Activated naive CD4-positive, alpha-beta T cell treated with Interleukin-2 at 50 U/mL for 16 hours (primary cell): ENCODE data around the gene CD69.
A peak's percentile ranks its signal among the peaks of the same experiment; 100 is the strongest.

Source experiments
- DNase-seq: peaks from one replicate; pipeline ENCODE4 v3.0.0-alpha.2; 2020

Gene CD69

GRCh38 chr12:9779209-9779608, 18.5 kb upstream of the CD69 start:
- no peak for DNase-seq

GRCh38 chr12:9776781-9777180, 16.1 kb upstream of the CD69 start:
- DNase-seq, result no peak

GRCh38 chr12:9773216-9773877, 12.6 kb upstream of the CD69 start:
- no peak for DNase-seq

GRCh38 chr12:9763025-9763424, 2.3 kb upstream of the CD69 start:
- DNase-seq, result no peak

GRCh38 chr12:9762369-9762768, 1.7 kb upstream of the CD69 start:
- DNase-seq, result no peak

- no peak for DNase-seq
These were observed 699 bp upstream of the CD69 start for GRCh38 chr12:9761419-9761781.

GRCh38 chr12:9760120-9760519, 581 bp downstream of the CD69 start:
- DNase-seq, result no peak

GRCh38 chr12:9759694-9760093, 1.0 kb downstream of the CD69 start:
- DNase-seq, result no peak

- no peak for DNase-seq
These were observed 2.6 kb downstream of the CD69 start for GRCh38 chr12:9758119-9758518.

- DNase-seq, result no peak
These were observed 3.2 kb downstream of the CD69 start for GRCh38 chr12:9757433-9758025.

GRCh38 chr12:9756706-9757105, 4.0 kb downstream of the CD69 start:
- no peak for DNase-seq

GRCh38 chr12:9756170-9756569, 4.5 kb downstream of the CD69 start:
- DNase-seq, result no peak

- no peak for DNase-seq
These were observed 5.1 kb downstream of the CD69 start for GRCh38 chr12:9755567-9755966.

- DNase-seq, result no peak
These were observed 5.7 kb downstream of the CD69 start for GRCh38 chr12:9755035-9755434.

- DNase-seq, result no peak
These were observed 6.4 kb downstream of the CD69 start for GRCh38 chr12:9754099-9754927.

GRCh38 chr12:9753498-9753897, 7.2 kb downstream of the CD69 start:
- no peak for DNase-seq

GRCh38 chr12:9753073-9753472, 7.6 kb downstream of the CD69 start:
- DNase-seq, result no peak

GRCh38 chr12:9752145-9752933, 8.4 kb downstream of the CD69 start:
- no peak for DNase-seq

GRCh38 chr12:9751204-9752144, 9.2 kb downstream of the CD69 start:
- peak; percentile 52 for DNase-seq

- DNase-seq, result peak; percentile 45
These were observed 10.2 kb downstream of the CD69 start for GRCh38 chr12:9750276-9751203.

- DNase-seq, result no peak
These were observed 11.1 kb downstream of the CD69 start for GRCh38 chr12:9749640-9750039.
